ENCODE data around the gene THRB.
"Not testable (repeated sequence)": the region's sequence is repeated elsewhere in the genome, so short reads cannot be mapped to it uniquely, and the experiment has no call there.

THRB gene

DNA sequence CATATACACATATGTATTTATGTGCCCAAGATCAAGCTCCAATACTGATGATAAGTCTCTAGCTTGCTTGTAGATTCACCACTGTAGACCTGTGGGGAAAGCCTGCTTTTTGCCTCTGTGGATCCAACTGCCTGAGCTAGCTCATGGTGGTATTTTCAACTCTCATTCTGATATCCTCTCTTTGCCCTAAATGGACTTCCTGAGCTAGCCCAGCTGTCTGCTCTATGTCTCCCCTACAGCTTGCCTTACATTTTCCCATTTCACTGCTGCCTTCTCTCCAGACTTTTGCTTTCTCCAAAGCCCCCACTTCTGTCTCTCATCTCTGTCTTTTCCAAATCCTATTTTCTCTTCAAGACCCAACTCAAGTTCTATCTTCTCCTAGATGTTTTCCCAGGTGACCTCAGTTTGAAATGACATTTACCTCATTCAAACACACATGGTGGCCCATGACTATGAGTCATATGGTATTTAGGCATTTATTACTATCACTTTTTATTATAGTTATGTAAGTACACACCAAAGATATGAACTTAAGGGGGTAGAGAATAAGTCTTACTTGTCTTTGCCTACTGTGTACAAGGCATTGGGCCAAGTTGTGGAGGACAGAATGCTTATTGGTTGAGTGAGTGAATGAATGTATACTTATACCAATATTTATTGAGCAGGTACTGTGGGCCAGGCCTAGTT is 357.9 kb downstream of the THRB start:
- no peak for DNase-seq

DNA sequence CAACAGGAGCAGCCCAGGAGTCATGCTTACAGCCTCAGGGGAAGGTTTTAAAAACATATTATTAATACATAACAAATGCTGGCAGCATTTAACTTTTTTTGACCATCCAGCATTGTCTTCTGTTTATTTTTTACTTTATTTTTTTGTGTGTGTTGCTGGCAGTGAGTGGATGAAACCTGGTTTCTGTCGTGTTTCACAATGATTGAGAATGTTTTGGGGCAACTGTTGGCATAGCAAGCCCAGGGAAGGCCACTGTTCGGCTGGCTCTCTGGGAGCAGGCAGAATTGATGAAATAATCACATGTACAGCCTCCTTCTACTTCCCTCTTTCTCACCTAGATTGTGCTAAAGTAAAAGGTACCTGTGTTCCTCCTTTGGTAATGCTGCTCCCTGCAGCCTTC is 359.4 kb downstream of the THRB start:
- no peak for DNase-seq

GRCh38 chr3:24133942-24134341 is 360.7 kb downstream of the THRB start:
- no peak for DNase-seq

- DNase-seq = no peak
Observed at GRCh38 chr3:24133436-24133835, 361.2 kb downstream of the THRB start.

GRCh38 chr3:24129549-24129948 is 365.1 kb downstream of the THRB start:
- no peak for DNase-seq

DNA sequence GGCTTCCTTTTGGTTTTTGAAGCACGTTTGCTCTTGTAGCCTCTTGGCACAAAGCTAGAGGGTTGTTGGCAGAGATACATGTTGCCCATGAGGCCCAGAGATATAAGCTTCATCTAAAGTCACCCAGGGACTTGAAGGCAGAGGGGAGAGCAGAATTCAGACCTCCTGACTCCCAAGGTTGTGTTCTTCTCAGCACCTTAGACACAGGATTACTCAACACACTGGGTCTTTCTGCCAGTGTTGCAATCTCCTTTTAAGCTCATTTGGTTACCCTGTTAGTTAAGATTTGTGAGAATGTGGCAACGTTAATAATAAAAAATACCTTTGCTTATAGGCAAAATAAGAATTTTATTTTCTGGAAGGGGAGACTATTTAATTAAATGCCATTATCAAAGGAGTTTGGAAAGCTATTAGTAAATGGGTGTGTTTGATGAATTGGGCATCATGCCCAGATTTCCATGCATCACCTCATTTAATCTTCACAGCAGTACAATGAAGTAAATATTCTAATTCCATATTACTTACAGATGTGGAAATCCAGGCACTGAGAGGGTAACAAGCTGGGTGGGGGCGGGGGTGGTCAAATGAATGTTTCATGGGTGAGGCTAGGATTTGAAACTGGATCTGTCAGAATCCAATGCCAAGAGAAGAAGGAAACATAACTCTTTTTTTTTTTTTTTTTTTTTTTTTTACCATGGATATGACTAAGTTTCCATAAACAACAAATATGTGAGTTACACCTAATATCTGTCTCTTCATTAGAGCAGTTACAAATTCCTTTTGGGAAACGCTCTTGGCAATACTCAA is 366.2 kb downstream of the THRB start:
- DNase-seq = peak; percentile 46

- no peak for DNase-seq
Observed at GRCh38 chr3:24123596-24123995, 371.1 kb downstream of the THRB start.

DNA sequence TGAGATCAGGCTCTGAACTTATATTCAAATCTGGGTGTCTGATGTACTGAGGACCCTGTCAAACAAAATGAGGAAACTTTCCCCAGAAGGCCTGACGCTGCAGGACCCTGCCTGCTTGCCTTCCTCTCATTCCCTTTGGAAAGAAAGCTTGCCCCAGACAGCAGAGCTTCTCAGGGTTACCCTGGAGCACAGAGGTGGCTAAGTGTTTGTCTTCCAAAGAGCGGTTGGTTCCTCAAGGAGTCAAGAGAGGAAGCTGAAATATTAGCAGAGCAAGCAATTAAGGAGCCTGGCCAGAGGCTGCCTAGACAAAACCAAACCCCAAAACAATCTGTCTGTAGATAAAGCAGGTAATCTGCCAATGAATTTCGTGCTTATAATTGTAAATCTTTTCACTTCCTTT is 374.2 kb downstream of the THRB start:
- no peak for DNase-seq

DNA sequence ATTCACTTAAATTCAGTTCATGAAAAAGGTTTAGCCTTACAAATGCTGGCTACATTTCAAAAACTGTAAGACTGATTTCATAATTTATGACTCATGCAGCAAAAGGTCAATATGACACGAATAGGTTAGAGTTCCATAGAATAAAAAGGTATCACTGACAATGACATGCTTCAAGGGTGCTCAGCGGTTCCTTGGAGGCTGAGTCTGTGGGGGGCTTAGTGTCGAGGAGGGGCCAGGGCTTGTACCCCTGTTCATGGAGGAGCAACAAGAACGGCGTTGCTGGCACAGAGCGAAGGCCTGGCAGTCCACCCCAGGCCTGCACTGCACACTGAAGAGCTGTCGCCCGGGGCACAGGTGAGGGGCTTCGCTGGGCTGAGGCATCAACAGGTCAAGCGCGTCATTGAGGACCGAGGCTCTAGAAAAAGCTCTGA is 375.3 kb downstream of the THRB start:
- no peak for DNase-seq

- no peak for DNase-seq
Observed at GRCh38 chr3:24117508-24117907, 377.1 kb downstream of the THRB start.

GRCh38 chr3:24111711-24112110 is 382.9 kb downstream of the THRB start:
- no peak for DNase-seq

- no peak for DNase-seq
Observed at GRCh38 chr3:24110051-24110450, 384.6 kb downstream of the THRB start.

GRCh38 chr3:24101676-24102168 is 392.9 kb downstream of the THRB start:
- DNase-seq = no peak

DNA sequence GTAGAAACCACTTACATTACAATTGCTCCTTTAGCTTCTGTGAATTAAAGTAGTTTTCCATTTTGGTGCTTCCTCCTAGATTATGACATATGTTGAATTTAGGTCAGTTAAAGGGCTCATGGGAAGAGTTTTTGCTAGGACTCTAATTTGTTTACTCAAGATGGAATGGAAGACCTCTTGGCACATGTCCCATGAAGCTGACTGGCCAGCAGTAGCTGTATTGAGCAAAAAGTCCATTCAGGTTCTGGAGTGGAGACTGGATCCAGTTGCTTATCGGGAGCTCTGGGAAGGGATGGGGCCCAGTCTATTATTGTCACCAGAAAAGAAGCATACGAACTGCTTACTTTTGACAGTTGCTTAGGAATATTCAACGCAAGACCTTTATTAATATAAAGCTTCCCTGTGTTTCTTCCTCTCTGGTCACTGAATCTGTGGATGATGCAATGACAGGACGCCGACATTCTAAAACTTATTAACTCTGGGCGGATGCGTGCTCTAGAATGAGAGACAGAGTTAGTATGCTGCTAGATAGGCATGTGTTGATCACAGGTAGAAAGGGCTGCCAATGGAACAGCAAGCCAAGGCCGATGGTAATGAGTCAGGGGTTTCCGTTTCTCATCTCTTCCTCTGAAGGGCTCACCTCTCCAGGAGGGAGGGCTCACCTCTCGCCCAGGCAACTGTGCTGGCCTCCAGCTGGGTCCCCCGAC is 393.8 kb downstream of the THRB start:
- no peak for DNase-seq

DNA sequence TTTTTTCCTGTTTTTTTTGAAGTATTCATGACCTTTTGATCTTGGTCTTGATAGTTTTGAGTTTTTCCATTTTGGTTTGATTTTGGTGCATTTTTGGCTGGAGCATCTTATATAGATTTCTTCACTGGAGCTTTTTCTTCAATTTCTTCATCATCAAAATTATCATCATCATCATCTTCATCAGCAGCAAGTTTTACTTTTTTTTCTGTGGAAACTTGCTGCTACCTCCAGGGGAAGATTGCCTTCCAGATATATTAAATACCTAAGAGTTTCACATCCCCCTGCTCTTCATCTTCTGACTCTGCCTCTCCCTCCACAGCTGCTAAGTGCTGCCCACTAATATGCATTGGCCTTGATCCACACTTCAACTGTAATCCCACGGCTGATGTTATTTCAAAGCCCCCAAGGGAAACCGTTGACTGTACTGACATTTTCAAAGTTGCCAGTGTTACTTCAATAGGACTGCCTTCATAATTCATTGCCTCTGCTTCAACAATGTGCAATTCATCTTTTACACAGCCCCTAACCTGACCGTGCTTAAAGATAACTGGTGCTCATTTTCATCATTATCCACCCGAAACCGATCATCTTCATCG is 397.9 kb downstream of the THRB start:
- DNase-seq = no peak

DNA sequence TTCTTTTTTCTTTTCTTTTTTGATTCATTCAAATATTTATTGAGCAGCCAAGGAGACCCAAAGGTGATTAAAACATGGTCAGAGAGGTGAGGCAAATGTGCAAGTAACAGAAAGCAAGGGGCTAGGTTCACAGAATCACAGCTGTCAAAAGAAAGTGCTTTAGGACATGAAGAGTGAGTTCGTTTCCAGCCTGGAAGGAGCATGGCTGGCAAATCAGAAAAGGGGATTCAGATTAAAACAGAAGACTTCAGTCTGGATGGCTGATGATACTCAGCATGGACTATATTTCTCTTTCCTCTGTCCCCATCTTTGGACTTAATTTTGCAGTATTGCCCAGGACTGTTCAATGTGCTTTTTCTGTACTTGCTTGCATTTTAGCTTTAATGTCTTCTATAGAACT is 398.4 kb downstream of the THRB start:
- no peak for DNase-seq

DNA sequence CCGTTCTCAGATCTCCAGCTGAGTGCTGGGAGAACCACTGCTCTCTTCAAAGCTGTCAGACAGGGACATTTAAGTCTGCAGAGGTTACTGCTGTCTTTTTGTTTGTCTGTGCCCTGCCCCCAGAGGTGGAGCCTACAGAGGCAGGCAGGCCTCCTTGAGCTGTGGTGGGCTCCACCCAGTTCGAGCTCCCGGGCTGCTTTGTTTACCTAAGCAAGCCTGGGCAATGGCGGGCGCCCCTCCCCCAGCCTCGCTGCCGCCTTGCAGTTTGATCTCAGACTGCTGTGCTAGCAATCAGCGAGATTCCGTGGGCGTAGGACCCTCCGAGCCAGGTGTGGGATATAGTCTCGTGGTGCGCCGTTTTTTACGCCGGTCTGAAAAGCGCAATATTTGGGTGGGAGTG is 399.8 kb downstream of the THRB start:
- not testable (repeated sequence) for DNase-seq

DNA sequence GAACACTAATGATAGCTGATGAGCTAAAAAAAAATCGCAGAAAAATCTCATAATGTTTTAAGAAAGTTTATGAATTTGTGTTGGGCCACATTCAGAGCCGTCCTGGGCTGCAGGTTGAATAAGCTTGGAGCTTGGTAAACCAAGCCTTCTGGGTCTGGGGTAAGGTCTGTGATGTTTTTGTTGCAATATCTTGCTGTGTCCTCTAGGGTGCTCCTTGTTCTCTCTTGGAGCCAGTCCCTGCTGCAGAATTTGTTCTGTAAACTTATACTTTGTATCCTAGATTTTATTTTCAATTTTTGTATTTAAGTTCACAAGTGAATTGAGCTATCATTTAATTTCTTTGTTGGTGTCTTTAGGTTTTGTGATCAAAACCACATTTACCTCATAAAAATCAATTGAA is 405.9 kb downstream of the THRB start:
- no peak for DNase-seq

- no peak for DNase-seq
Observed at GRCh38 chr3:24087469-24087868, 407.2 kb downstream of the THRB start.

DNA sequence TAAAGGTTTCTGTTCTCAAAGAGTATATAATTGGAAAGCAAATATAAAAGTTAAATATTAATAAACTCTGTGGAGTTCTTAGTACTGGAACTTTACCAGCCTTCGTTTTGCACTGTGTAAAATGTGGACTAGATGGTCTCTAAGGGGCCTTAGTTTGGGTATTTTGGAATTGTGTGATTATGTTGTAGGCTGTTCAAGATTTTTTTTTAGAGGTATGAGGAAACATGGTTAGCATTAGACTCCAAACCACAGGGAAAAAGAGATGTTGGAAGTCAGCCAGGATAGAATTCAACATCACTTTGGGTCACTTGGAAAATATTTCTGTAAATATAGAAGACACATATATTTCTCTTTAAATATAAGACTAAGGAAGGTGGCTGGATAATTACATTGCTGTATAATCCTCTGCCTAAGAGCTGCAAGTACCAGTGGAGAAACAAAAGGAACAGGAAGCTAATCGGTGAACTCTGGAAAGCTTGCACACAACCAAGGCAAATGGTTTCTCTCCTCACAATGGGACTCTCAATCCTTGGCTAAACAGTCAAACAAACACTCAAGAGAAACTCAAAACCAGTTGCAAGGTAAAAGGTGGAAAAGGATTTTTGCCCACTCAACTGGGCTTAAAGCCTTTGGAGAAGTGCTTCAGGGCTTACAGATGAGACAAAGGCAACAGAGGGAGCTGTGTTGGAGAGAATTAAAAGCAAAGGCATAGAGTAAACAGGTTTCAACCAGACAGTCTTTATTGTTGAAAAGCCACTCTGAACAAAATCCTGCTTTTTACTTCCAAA is 407.8 kb downstream of the THRB start:
- DNase-seq = no peak

- DNase-seq = no peak
Observed at GRCh38 chr3:24086206-24086605, 408.4 kb downstream of the THRB start.

DNA sequence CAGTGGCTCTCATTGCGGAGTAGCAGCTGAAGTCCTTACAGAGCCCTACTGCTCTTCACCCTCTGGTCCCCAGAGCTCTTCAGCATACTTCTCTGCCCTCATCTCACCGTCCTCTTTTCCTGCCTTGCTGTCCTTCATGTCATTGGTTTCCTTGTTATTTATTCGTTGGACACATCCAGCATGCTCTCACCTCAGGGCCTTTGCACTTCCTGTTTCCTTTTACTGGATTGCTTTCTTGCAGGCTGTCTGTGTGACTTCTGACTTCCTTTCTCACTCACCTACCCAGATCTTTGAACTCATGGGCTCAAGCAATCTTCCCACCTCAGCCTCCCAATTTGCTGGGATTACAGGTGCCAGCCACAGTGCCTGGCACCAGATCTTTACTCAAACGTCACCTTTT is 422.5 kb downstream of the THRB start:
- DNase-seq = no peak
